GOT3 (cell line): ENCODE data around the gene MORN4.
"Not testable (repeated sequence)": the region's sequence is repeated elsewhere in the genome, so short reads cannot be mapped to it uniquely, and the experiment has no call there.

Source experiments
- DNase-seq: peaks from one replicate; lab custom pipeline; 2025; ENCODE audit warnings: mixed read lengths; lab: John Stamatoyannopoulos, UW

MORN4 gene

GRCh38 chr10:97596101-97597082 lies 36.9 kb downstream of the MORN4 start:
- DNase-seq: peak; percentile 8

GRCh38 chr10:97593421-97593820 lies 39.9 kb downstream of the MORN4 start:
- no peak for DNase-seq

- no peak for DNase-seq
Measured at GRCh38 chr10:97590748-97591495, 42.4 kb downstream of the MORN4 start.

GRCh38 chr10:97590082-97590747 lies 43.1 kb downstream of the MORN4 start:
- no peak for DNase-seq

GRCh38 chr10:97589479-97589878 lies 43.8 kb downstream of the MORN4 start, which contains the start of gene C10orf62:
Gene C10orf62, plus strand, starts transcription at chr10:97589721. Its CDS starts 177 bp downstream, at chr10:97589898.
- no peak for DNase-seq

- no peak for DNase-seq
Measured at GRCh38 chr10:97587183-97587582, 46.1 kb downstream of the MORN4 start.

- no peak for DNase-seq
Measured at GRCh38 chr10:97585439-97585811, 47.9 kb downstream of the MORN4 start.

GRCh38 chr10:97584798-97585438 lies 48.4 kb downstream of the MORN4 start:
- DNase-seq: no peak

GRCh38 chr10:97584060-97584797 lies 49.1 kb downstream of the MORN4 start, which contains the start of gene HOGA1:
Gene HOGA1, plus strand, starts transcription at chr10:97584389. Its CDS starts 315 bp downstream, at chr10:97584704.
- DNase-seq: peak; percentile 68

- no peak for DNase-seq
Measured at GRCh38 chr10:97583476-97583875, 49.8 kb downstream of the MORN4 start.

- no peak for DNase-seq
Measured at GRCh38 chr10:97582169-97582568, 51.1 kb downstream of the MORN4 start.

GRCh38 chr10:97580421-97581367 lies 52.6 kb downstream of the MORN4 start:
- no peak for DNase-seq

- no peak for DNase-seq
Measured at GRCh38 chr10:97578171-97578844, 55.0 kb downstream of the MORN4 start.

- DNase-seq: no peak
Measured at GRCh38 chr10:97577701-97578100, 55.6 kb downstream of the MORN4 start.

GRCh38 chr10:97576487-97576886 lies 56.8 kb downstream of the MORN4 start:
- not testable (repeated sequence) for DNase-seq

GRCh38 chr10:97575127-97575668 lies 58.1 kb downstream of the MORN4 start:
- no peak for DNase-seq

GRCh38 chr10:97574374-97575126 lies 58.8 kb downstream of the MORN4 start:
- DNase-seq: peak; percentile 32

GRCh38 chr10:97573672-97574071 lies 59.6 kb downstream of the MORN4 start:
- DNase-seq: no peak
